Keratinocyte (primary cell): Measurements from ENCODE around the gene KIF13A.

Source experiments
- EZH2 ChIP-seq: IDR thresholded peaks from one replicate; pipeline ENCODE4 v1.6.1; 2012; ENCODE audit warnings: inconsistent platforms, mild to moderate bottlenecking, low read length, moderate library complexity
- TF ChIP-seq, protein P1 (sequence below), 3 experiments: IDR thresholded peaks in 1 of 3; conservative IDR thresholded peaks in 1 of 3; optimal IDR thresholded peaks in 1 of 3; 2 replicates in 2 of 3; 3 replicates in 1 of 3; pipeline versions ENCODE3 to v1.5.1; 2011; ENCODE audit warnings: low read length in 3 of 3, mild to moderate bottlenecking in 3 of 3, moderate library complexity in 2 of 3, control low read depth in 1 of 3, inconsistent platforms in 1 of 3; ENCODE audit not compliant: insufficient read depth in 2 of 3; ENCODE audit errors: extremely low read depth in 1 of 3

DNA sequence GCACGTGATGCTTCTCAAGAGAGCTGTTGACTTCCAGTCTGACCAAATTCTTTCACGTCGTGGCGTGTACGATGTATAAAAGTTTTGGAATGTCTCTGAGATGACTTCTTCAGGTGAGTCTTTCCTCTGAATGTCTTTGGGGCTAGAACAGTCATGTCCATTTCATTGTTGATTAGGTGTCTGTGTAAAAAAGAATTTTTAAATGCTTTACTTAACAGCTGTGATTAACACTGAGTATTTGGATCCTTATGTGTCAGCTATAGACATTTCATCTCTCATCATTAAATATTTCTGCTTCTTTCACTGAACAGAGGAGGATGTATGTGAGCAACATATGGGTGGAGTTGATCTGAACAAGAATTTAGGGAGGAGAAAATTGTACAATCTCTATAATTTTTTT is 29.3 kb upstream of the KIF13A start:
- TF ChIP-seq, protein P1, sequence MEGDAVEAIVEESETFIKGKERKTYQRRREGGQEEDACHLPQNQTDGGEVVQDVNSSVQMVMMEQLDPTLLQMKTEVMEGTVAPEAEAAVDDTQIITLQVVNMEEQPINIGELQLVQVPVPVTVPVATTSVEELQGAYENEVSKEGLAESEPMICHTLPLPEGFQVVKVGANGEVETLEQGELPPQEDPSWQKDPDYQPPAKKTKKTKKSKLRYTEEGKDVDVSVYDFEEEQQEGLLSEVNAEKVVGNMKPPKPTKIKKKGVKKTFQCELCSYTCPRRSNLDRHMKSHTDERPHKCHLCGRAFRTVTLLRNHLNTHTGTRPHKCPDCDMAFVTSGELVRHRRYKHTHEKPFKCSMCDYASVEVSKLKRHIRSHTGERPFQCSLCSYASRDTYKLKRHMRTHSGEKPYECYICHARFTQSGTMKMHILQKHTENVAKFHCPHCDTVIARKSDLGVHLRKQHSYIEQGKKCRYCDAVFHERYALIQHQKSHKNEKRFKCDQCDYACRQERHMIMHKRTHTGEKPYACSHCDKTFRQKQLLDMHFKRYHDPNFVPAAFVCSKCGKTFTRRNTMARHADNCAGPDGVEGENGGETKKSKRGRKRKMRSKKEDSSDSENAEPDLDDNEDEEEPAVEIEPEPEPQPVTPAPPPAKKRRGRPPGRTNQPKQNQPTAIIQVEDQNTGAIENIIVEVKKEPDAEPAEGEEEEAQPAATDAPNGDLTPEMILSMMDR (optimal IDR thresholded peaks at IDR 0.05 in 1 of 3, IDR thresholded peaks at IDR 0.05 in 1 of 3, conservative IDR thresholded peaks at IDR 0.05 in 1 of 3; ENCODE audit: extremely low read depth in 1 of 3, insufficient read depth in 2 of 3, low read length in 3 of 3): no peak
- TF ChIP-seq EZH2: no peak
